ENCODE measurements around the gene PISD.

PISD gene

GRCh38 chr22:31575190-31575589 is 86.8 kb downstream of the PISD start:
- peaks cover 20 to 58% of the 10 kb centered on the region in 2 experiments for H3K36me3 ChIP-seq (ENCODE audit: control insufficient read depth in 2 of 2, insufficient read depth in 1 of 2, low read length in 2 of 2)
- H3K9me3 ChIP-seq (ENCODE audit: control insufficient read depth, insufficient read depth, low read depth, low read length), result no peaks in the 10 kb centered on the region
- CTCF ChIA-PET, result interaction anchor here (1.8 to 2.0 kb wide), 2 partner anchors 15 to 19 kb away, joined by 4 to 7 read pairs; no protein-coding TSS in a partner anchor
- no peak overlapping the region for H3K27ac ChIP-seq (ENCODE audit: extremely low read depth, low read depth, low read length)
- TF ChIP-seq ZNF23 (tag by site-specific recombination; IDR thresholded peaks at IDR 0.05; ENCODE audit: borderline replicate concordance) (no peak), GFI1B (tag by site-specific recombination; IDR thresholded peaks at IDR 0.05) (no peak), ZNF157 (tag by site-specific recombination; IDR thresholded peaks at IDR 0.05) (no peak), ZNF529 (tag by site-specific recombination; IDR thresholded peaks at IDR 0.05; ENCODE audit: insufficient replicate concordance) (no peak)
- H3K4me3 ChIP-seq (ENCODE audit: low read depth, low read length), result no peak overlapping the region
- POLR2A ChIA-PET, result interaction anchor here (1.0 kb wide), 1 partner anchor 55 kb away, joined by 3 read pairs; no protein-coding TSS in a partner anchor
- H3K4me1 ChIP-seq (ENCODE audit: control insufficient read depth, insufficient read depth, low read length), result no peaks in the 10 kb centered on the region

- POLR2A ChIA-PET, result interaction anchor here (1.0 kb wide), 1 partner anchor 56 kb away, joined by 3 read pairs; no protein-coding TSS in a partner anchor
Measured at GRCh38 chr22:31574055-31574670, 87.9 kb downstream of the PISD start.

More at GRCh38 chr22:31574055-31574670, 87.9 kb downstream of the PISD start:
- Histone ChIP-seq H3K4me1 (ENCODE audit: control insufficient read depth, insufficient read depth, low read length) (no peaks in the 10 kb centered on the region), H3K36me3 (ENCODE audit: control insufficient read depth in 2 of 2, insufficient read depth in 1 of 2, low read length in 2 of 2) (peaks cover 20 to 51% of the 10 kb centered on the region in 2 experiments), H3K4me3 (ENCODE audit: low read depth, low read length) (no peak overlapping the region), H3K9me3 (ENCODE audit: control insufficient read depth, insufficient read depth, low read depth, low read length) (no peaks in the 10 kb centered on the region), H3K27ac (ENCODE audit: extremely low read depth, low read depth, low read length) (no peak overlapping the region)
- TF ChIP-seq ATF2 (tag by site-specific recombination; IDR thresholded peaks at IDR 0.05; ENCODE audit: low read depth), result no peak
- TF ChIP-seq TCF7L2 (IDR thresholded peaks at IDR 0.05; ENCODE audit: borderline replicate concordance, low read depth, low read length), result no peak
- TF ChIP-seq ZNF248 (tag by site-specific recombination; IDR thresholded peaks at IDR 0.05), result no peak
- no peak for TF ChIP-seq ZNF24 (tag by site-specific recombination; IDR thresholded peaks at IDR 0.05)
- no peak for TF ChIP-seq ZBTB10 (tag by site-specific recombination; IDR thresholded peaks at IDR 0.05)
- no peak for TF ChIP-seq ZBTB6 (tag by site-specific recombination; IDR thresholded peaks at IDR 0.05)
- TF ChIP-seq ZSCAN5A (tag by site-specific recombination; IDR thresholded peaks at IDR 0.05), result no peak
- TF ChIP-seq ZNF664 (tag by site-specific recombination; IDR thresholded peaks at IDR 0.05), result no peak
- CTCF ChIA-PET, result interaction anchor here (1.8 to 2.0 kb wide), 2 partner anchors 14 to 17 kb away, joined by 4 to 7 read pairs; no protein-coding TSS in a partner anchor
